ENCODE data around the gene APBA2.

APBA2 gene

GRCh38 chr15:28981351-28981720, 95.6 kb downstream of the APBA2 start:
- Mint-ChIP-seq H3K27me3 (no peaks in the 10 kb centered on the region), H3K4me1 (peaks cover 49% of the 10 kb centered on the region), H3K4me3 (no peak overlapping the region), H3K9me3 (no peaks in the 10 kb centered on the region), H3K36me3 (no peaks in the 10 kb centered on the region), H3K27ac (no peak overlapping the region)

DNA sequence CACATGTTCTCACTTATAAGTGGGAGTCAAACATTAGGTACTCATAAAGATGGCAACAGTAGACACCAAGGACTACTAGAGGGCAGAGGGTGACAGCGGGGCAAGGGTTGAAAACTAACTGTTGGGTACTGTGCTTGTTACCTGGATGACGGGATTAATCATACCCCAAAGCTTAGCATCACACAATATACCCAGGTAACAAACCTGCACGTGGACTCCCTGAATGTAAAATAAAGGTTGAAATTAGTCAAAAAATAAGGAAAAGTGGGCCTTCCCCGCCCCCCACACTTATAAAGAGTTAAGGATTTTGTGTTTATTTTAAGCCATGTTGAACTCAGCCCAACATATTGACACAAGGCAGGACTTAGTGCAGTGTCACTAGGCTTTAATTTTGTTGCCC, 96.1 kb downstream of the APBA2 start:
- H3K27me3 Mint-ChIP-seq = no peaks in the 10 kb centered on the region
- H3K27ac Mint-ChIP-seq = no peak overlapping the region
- peaks cover 50% of the 10 kb centered on the region for H3K4me1 Mint-ChIP-seq

DNA sequence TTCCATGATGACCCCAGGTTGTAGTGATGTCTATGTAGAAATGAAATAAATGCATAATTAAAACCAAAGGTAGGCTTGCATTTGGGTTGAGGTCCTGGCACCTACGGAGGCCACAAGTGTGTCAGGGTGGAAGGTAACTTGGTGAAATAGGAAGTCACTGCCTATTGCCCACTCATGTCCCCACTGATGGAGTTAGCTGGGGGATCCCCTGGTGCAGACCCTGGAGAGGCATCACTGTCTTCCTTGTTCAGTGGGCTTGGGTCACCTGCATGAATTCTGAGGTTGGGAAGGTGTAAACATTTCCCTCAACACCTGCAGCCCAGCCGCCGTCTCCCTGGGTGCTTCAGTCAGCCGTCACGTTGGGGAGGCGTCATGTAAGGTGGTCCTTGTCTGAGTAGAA, 97.1 kb downstream of the APBA2 start:
- Mint-ChIP-seq H3K4me3 (no peak overlapping the region), H3K27me3 (no peaks in the 10 kb centered on the region), H3K9me3 (no peaks in the 10 kb centered on the region), H3K4me1 (peaks cover 55% of the 10 kb centered on the region), H3K36me3 (peaks cover 8% of the 10 kb centered on the region), H3K27ac (peak overlapping the region; percentile 18)

More for the DNA sequence above, 96.1 kb downstream of the APBA2 start:
- H3K9me3 Mint-ChIP-seq = no peaks in the 10 kb centered on the region
- H3K4me3 Mint-ChIP-seq = no peak overlapping the region
- H3K36me3 Mint-ChIP-seq = peaks cover 3% of the 10 kb centered on the region

- H3K9me3 Mint-ChIP-seq = no peaks in the 10 kb centered on the region
- H3K36me3 Mint-ChIP-seq = peaks cover 8% of the 10 kb centered on the region
- H3K4me3 Mint-ChIP-seq = no peak overlapping the region
- peaks cover 54% of the 10 kb centered on the region for H3K4me1 Mint-ChIP-seq
- no peaks in the 10 kb centered on the region for H3K27me3 Mint-ChIP-seq
- H3K27ac Mint-ChIP-seq = peak overlapping the region; percentile 18
These were observed 97.9 kb downstream of the APBA2 start for GRCh38 chr15:28983432-28984311.

- H3K4me3 Mint-ChIP-seq = peak overlapping the region; percentile 11
These were observed 98.9 kb downstream of the APBA2 start for GRCh38 chr15:28984421-28985315.

DNA sequence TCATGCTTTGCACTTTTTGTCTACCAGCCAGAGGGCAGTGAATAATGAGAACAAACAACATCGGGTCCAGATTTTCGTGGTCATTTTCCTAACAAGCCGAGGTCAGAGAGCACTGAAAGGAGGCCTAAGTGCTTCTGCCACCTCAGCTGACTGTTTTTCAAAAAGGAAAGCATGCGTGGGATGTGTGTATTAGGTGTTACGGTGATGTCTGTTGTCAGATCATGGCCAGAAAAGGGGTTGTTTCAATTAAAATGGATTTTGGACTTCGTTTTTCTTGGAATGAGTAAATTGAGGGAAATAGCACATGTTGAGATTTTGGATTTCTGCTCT, 99.5 kb downstream of the APBA2 start:
- Mint-ChIP-seq H3K36me3 (peaks cover 10% of the 10 kb centered on the region), H3K9me3 (no peaks in the 10 kb centered on the region), H3K4me3 (peak overlapping the region; percentile 11), H3K4me1 (peaks cover 50% of the 10 kb centered on the region), H3K27ac (peak overlapping the region; percentile 68), H3K27me3 (no peaks in the 10 kb centered on the region)

More at GRCh38 chr15:28984421-28985315, 98.9 kb downstream of the APBA2 start:
- no peaks in the 10 kb centered on the region for H3K9me3 Mint-ChIP-seq
- H3K27ac Mint-ChIP-seq = peak overlapping the region; percentile 68
- H3K4me1 Mint-ChIP-seq = peaks cover 52% of the 10 kb centered on the region
- no peaks in the 10 kb centered on the region for H3K27me3 Mint-ChIP-seq
- peaks cover 10% of the 10 kb centered on the region for H3K36me3 Mint-ChIP-seq

DNA sequence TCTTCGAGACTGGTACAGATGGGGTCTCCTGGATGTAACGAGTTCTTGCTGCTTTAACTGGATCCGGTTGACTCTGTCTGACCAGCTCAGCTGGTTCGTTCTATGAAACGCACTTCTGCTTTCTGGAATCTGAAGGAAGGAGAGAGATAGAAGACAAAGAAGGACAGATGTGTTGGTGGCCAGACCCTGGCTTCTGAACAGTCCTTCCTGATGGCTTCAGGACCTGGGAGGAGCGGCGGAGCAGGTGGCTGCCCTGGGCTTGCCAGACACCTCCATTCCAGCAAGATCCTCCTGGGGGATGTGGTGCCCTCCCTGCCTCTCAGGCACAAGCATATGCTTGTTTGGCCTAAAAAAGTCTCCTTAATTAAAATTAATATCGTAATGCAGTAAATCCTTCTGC, 99.9 kb downstream of the APBA2 start:
- Mint-ChIP-seq H3K4me1 (peaks cover 50% of the 10 kb centered on the region), H3K27me3 (no peaks in the 10 kb centered on the region), H3K9me3 (no peaks in the 10 kb centered on the region), H3K36me3 (peaks cover 10% of the 10 kb centered on the region), H3K27ac (no peak overlapping the region), H3K4me3 (peak overlapping the region; percentile 65)

DNA sequence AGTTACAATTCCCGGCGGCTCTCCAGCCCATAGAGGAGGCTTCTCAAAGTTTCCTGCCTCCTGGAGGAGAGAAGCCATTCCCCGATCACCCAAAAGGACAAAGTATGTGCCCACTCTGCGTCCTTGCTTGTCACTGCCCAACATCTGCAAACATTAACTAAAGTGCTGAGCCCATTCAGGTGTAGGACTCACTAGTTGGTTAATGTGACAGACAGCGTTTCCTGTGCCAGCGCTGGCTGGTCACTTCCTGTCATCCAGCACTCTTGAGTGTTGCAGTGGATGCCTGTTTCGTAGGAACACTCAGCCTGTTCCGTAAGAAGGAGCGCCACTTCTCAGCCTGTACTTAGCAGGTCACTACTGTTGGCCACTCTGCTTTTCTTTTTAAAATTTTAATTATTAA, 100.3 kb downstream of the APBA2 start:
- H3K36me3 Mint-ChIP-seq = peaks cover 10% of the 10 kb centered on the region
- H3K9me3 Mint-ChIP-seq = no peaks in the 10 kb centered on the region
- H3K4me3 Mint-ChIP-seq = peak overlapping the region; percentile 65
- peaks cover 54% of the 10 kb centered on the region for H3K4me1 Mint-ChIP-seq
- peak overlapping the region; percentile 84 for H3K27ac Mint-ChIP-seq
- no peaks in the 10 kb centered on the region for H3K27me3 Mint-ChIP-seq

- Mint-ChIP-seq H3K36me3 (peaks cover 10% of the 10 kb centered on the region), H3K4me3 (no peak overlapping the region), H3K27ac (no peak overlapping the region), H3K9me3 (no peaks in the 10 kb centered on the region), H3K27me3 (no peaks in the 10 kb centered on the region), H3K4me1 (peaks cover 56% of the 10 kb centered on the region)
These were observed 101.0 kb downstream of the APBA2 start for GRCh38 chr15:28986726-28987125.

DNA sequence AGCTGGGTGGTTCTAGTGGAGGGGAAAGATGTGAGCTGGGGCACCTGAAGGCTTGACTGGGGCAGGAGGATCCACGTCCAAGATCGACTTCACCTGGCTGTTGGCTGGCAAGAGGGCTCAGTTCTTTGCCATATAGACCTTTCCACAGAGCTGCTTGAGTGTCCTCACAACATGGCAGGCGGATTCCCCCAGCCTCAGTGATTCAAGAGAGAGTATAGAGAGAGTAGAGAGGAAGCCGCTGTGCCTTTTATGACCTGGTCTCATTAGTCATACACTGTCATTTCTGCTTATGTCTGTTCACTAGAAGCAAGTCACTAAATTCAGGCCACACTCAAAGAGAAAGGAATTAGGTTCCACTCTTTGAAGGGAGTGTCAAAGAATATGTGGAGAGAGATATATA, 101.6 kb downstream of the APBA2 start:
- H3K27ac Mint-ChIP-seq = peak overlapping the region; percentile 24
- H3K4me3 Mint-ChIP-seq = no peak overlapping the region

GRCh38 chr15:28989239-28989830, 103.6 kb downstream of the APBA2 start:
- Mint-ChIP-seq H3K4me3 (no peak overlapping the region), H3K4me1 (peaks cover 67% of the 10 kb centered on the region), H3K9me3 (no peaks in the 10 kb centered on the region), H3K27ac (peak overlapping the region; percentile 77), H3K27me3 (no peaks in the 10 kb centered on the region), H3K36me3 (peaks cover 10% of the 10 kb centered on the region)

More for the DNA sequence above, 101.6 kb downstream of the APBA2 start:
- peaks cover 10% of the 10 kb centered on the region for H3K36me3 Mint-ChIP-seq
- H3K4me1 Mint-ChIP-seq = peaks cover 57% of the 10 kb centered on the region
- no peaks in the 10 kb centered on the region for H3K27me3 Mint-ChIP-seq
- no peaks in the 10 kb centered on the region for H3K9me3 Mint-ChIP-seq

DNA sequence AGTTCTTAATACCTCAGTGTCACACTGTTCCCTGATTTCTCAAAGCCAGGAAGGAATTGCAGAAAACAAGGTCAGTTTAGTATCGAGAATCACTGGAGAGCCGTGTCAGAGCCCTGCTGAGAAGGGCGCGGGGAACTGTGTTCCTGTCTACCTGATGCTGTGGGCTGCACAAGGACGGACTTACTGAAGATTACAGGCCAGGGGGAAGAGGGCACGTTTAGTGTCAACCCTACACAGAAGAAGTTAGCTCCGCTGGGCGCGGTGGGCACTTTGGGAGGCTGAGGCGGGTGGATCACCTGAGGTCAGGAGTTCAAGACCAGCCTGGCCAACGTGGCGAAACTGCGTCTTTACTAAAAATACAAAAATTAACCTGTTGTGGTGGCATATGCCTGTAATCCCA, 104.1 kb downstream of the APBA2 start:
- Mint-ChIP-seq H3K4me3 (no peak overlapping the region), H3K27ac (no peak overlapping the region), H3K9me3 (no peaks in the 10 kb centered on the region), H3K36me3 (peaks cover 10% of the 10 kb centered on the region), H3K27me3 (no peaks in the 10 kb centered on the region), H3K4me1 (peaks cover 67% of the 10 kb centered on the region)

DNA sequence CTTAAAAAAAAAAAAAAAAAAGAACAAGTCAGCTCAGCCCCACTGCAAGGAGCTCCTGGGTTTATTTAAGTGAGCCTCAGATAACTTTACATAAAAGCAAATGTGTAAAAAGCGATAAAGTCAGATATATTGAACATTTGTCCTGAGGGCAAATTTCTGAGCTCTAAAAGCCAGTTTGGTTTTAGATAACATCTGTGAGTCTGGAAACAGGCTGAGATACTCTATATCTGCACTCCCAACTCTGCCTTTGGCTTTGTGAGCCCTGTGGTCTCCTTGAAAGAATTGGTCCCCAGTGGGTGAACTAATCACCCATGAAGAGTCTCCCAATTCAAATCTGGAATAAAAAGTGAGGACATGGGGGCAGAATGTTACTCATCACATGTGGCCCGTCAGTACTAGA, 104.6 kb downstream of the APBA2 start:
- peaks cover 10% of the 10 kb centered on the region for H3K36me3 Mint-ChIP-seq
- no peaks in the 10 kb centered on the region for H3K9me3 Mint-ChIP-seq
- H3K4me1 Mint-ChIP-seq = peaks cover 67% of the 10 kb centered on the region
- H3K4me3 Mint-ChIP-seq = no peak overlapping the region
- H3K27me3 Mint-ChIP-seq = no peaks in the 10 kb centered on the region
- no peak overlapping the region for H3K27ac Mint-ChIP-seq

DNA sequence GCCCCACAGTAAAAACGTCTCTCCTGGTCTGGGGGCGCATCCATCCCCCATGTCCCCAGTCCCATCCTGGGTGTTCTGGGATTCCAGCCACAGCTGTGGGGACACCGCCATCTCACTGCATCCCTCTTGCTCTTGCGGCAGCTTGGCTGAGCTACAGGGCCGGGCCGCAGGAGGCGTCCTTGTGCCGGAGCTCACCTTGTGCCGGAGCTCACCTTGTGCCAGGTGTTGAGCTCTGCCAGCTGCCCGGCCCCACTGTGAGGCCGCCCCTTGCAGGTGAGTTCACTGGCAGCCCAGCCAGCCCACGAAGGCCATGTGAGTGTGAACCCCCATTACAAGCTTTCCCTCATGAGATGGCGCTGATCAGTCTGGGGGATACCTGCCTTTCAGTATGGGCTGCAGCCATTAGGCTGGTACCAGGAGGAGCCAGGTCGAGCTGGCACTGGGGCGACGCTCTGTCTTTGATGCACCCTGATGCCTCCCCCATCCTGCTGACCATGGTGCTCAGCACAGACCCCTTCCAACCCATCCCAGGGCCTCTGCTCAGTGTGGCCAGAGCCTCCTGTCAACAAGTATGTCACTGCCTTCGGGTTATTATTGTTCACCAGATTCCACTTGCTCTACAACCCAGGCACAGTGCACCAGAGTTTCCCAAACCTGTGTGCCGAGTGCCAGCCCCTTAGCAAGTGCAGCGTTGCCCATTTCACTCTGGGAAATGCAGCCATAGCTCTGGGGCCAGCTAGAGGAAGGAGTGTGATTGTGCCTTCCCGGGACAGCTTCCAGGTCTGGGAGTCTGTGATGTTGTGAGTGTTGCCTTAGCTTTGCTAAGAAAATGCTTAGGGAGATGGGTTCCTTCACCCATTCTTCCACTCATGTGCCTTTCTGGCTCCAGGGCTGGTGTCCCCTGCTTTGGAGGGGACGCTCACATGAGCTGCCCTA, 105.7 kb downstream of the APBA2 start:
- Mint-ChIP-seq H3K27me3 (no peaks in the 10 kb centered on the region), H3K9me3 (no peaks in the 10 kb centered on the region), H3K27ac (no peak overlapping the region), H3K36me3 (peaks cover 11% of the 10 kb centered on the region), H3K4me3 (no peak overlapping the region), H3K4me1 (peaks cover 67% of the 10 kb centered on the region)
